OCI-M2 (cell line): Measurements from ENCODE around the gene RABGEF1.
"Not testable (repeated sequence)": the region's sequence is repeated elsewhere in the genome, so short reads cannot be mapped to it uniquely, and the experiment has no call there.

ENCODE experiments used
- DNase-seq: peaks from one replicate; lab custom pipeline; 2025; ENCODE audit not compliant: unreplicated experiment; lab: John Stamatoyannopoulos, UW

Gene RABGEF1

GRCh38 chr7:66735154-66735553 lies 5.4 kb upstream of the RABGEF1 start:
- DNase-seq = no peak

- no peak for DNase-seq
These were observed 4.7 kb upstream of the RABGEF1 start for GRCh38 chr7:66735850-66736249.

GRCh38 chr7:66736892-66737291 lies 3.6 kb upstream of the RABGEF1 start:
- DNase-seq = no peak

GRCh38 chr7:66737667-66738066 lies 2.9 kb upstream of the RABGEF1 start:
- DNase-seq = no peak

GRCh38 chr7:66739477-66739876 lies 1.1 kb upstream of the RABGEF1 start:
- DNase-seq = no peak

- no peak for DNase-seq
These were observed 606 bp upstream of the RABGEF1 start for GRCh38 chr7:66739953-66740301.

- not testable (repeated sequence) for DNase-seq
These were observed 612 bp downstream of the RABGEF1 start for GRCh38 chr7:66740980-66741709.

GRCh38 chr7:66741710-66742049 lies 1.1 kb downstream of the RABGEF1 start:
- DNase-seq = no peak

- not testable (repeated sequence) for DNase-seq
These were observed 1.8 kb downstream of the RABGEF1 start for GRCh38 chr7:66742298-66742697.

- DNase-seq = no peak
These were observed 3.4 kb downstream of the RABGEF1 start for GRCh38 chr7:66743920-66744319.

GRCh38 chr7:66747385-66747784 lies 6.9 kb downstream of the RABGEF1 start:
- no peak for DNase-seq

GRCh38 chr7:66747881-66748511 lies 7.5 kb downstream of the RABGEF1 start:
- DNase-seq = no peak

GRCh38 chr7:66748791-66749190 lies 8.3 kb downstream of the RABGEF1 start:
- DNase-seq = no peak

GRCh38 chr7:66751945-66752344 lies 11.4 kb downstream of the RABGEF1 start:
- DNase-seq = no peak

GRCh38 chr7:66754541-66754940 lies 14.0 kb downstream of the RABGEF1 start:
- no peak for DNase-seq

GRCh38 chr7:66755059-66755458 lies 14.5 kb downstream of the RABGEF1 start:
- not testable (repeated sequence) for DNase-seq

GRCh38 chr7:66756227-66756626 lies 15.7 kb downstream of the RABGEF1 start:
- not testable (repeated sequence) for DNase-seq

- no peak for DNase-seq
These were observed 16.4 kb downstream of the RABGEF1 start for GRCh38 chr7:66756889-66757288.

GRCh38 chr7:66757939-66758338 lies 17.4 kb downstream of the RABGEF1 start:
- no peak for DNase-seq

- DNase-seq = no peak
These were observed 18.6 kb downstream of the RABGEF1 start for GRCh38 chr7:66758950-66759628.

GRCh38 chr7:66763183-66763582 lies 22.6 kb downstream of the RABGEF1 start:
- not testable (repeated sequence) for DNase-seq

GRCh38 chr7:66763633-66764355 lies 23.3 kb downstream of the RABGEF1 start:
- not testable (repeated sequence) for DNase-seq
